Ecto neural progenitor cell (in vitro differentiated cells): ENCODE measurements around the gene SGPL1.

Source experiments
- DNase-seq: peaks from one replicate; pipeline ENCODE4 v3.0.0-alpha.2; 2018; ENCODE audit warnings: low spot score

The SGPL1 gene

DNA sequence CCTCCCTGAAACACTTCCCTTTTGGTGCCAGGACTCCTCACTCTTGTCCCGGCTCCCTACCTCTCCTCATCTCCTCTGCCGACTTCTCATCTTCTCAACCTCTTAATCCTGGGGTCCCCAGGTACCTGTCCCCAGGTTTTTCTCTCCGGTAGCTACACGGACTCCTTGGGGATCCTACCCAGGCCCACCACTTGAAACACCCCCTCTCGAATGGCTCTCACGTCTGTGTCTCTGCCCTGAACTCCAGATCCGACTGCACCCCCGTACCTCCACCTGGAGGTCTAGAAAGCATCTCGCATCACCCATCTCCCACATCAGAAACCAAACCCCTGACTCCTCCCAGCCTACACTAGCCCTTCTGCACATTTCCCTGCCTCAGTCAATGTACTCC, 35.4 kb upstream of the SGPL1 start:
- no peak for DNase-seq

GRCh38 chr10:70780772-70781171, 35.0 kb upstream of the SGPL1 start:
- no peak for DNase-seq

DNA sequence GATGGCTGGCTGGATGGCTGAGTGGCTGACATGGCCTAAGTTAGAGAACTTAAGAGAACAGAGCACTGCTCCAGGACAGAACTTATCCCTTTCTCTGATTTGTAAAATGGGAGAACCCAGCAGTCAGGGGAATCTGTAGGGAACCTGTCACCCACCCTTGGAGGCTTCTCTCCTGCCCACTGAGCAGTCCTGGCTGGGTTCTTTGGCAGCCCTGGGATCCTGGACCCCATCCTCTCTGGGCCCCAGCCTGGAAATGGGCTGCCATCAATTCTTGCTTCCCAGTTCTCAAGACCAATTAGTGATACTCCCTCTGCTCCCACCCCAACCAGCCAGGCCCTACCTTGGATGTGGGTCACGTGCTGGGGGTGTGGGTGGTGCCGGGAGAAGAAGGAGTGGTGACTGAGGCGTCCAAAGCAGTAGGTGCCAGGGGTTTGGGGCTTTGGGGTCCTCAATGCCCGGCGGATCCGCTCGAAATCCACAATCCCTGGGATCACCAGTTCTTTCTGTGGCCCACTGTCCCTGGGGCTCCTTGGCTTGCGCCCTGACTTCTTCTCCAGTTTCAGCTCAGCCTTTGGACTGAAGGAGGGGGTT, 34.2 kb upstream of the SGPL1 start:
- no peak for DNase-seq

GRCh38 chr10:70782086-70782745, 33.5 kb upstream of the SGPL1 start:
- peak; percentile 38 for DNase-seq

GRCh38 chr10:70782746-70783680, 32.7 kb upstream of the SGPL1 start:
- no peak for DNase-seq

- no peak for DNase-seq
Measured at GRCh38 chr10:70784016-70784415, 31.7 kb upstream of the SGPL1 start.

- no peak for DNase-seq
Measured at GRCh38 chr10:70784471-70784870, 31.3 kb upstream of the SGPL1 start.

GRCh38 chr10:70785190-70785589, 30.6 kb upstream of the SGPL1 start, which contains the start of gene TBATA:
TBATA (minus strand) TSS chr10:70785377; CDS start chr10:70783379, 1,998 bp downstream.
- no peak for DNase-seq

DNA sequence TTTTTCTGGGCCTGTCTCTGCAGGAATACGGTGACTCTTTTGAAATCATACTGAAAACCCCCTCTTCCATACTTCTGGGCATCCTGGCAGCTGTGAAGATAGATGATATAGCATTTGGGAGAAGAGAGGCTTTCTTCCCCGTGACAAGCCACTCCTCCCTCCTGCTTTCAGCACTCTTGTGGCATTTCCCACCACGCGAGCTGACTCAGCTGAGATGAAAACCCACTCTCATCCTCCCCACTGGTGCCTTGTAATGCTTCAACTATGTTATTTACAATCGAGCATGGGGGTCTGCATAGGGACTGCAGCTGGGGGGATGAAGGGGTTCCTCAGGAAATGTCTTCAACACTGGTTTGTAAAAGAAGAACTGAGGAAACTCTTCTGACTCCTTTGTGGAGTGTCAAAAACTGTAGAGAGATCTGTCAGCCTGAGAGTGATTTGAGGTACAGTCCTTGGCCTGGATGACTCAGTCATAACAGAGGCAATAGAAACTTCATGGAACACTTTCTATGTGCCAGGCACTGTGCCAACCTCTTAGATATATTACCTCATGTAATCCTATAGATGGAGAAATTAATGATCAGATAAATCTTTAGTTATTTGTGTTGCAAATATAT, 28.8 kb upstream of the SGPL1 start:
- peak; percentile 21 for DNase-seq

- DNase-seq: peak; percentile 4
Measured at GRCh38 chr10:70791386-70792039, 24.2 kb upstream of the SGPL1 start.

- DNase-seq: no peak
Measured at GRCh38 chr10:70795613-70796012, 20.1 kb upstream of the SGPL1 start.

GRCh38 chr10:70797840-70798239, 17.9 kb upstream of the SGPL1 start:
- peak; percentile 43 for DNase-seq

DNA sequence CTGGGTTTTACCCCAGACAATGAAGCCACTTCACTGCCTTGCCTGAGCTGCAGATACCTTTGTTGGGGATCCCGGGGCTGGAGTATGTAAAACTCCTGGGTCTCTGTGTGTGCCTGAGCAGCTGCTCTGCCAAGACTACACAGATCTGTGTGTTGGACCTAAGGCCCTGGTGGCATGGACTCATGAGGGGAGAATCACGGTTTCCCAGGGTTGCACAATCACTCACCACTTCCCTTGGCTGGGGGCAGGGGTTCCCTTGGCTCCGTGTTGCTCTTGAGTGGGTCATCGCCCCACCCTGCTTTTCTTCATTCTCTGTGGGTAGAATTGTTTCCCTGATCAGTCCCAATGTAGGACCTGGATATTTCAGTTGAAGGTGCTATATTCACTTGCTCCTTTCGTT, 16.6 kb upstream of the SGPL1 start:
- peak; percentile 18 for DNase-seq

- DNase-seq: no peak
Measured at GRCh38 chr10:70801854-70802253, 13.9 kb upstream of the SGPL1 start.

DNA sequence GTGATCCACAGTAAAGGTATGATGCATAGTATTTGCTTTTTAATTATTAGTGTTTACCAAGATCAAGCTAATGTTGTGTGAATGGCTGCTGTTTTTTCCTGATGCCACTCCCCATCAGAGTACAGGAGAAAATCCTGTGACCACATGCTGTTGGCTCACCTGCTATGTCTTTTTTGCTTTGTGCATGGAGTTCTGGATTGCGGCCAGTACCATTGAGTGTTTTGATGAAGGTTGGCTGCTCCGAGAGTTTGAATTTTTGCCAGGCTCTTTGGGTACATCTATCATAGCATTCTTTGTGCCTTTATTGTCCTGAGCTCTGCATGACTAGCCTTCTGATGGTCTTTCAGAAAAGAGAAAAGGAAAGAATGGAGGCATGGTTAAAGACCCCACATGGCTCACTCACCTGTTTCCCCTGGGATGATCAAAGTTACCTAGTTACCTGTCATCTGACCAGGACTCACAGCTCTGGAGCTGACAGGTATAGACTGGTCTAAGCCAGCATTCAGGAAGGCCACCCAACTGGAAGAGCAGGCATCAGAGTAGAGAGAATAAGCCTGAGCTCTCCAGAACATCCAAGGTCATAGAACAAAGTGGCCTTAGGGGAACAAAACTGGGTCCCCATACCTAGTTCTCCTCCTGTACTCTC, 11.8 kb upstream of the SGPL1 start:
- peak; percentile 12 for DNase-seq

- DNase-seq: no peak
Measured at GRCh38 chr10:70804421-70804808, 11.3 kb upstream of the SGPL1 start.

- no peak for DNase-seq
Measured at GRCh38 chr10:70805619-70806215, 10.0 kb upstream of the SGPL1 start.

GRCh38 chr10:70806841-70807240, 8.9 kb upstream of the SGPL1 start:
- no peak for DNase-seq

DNA sequence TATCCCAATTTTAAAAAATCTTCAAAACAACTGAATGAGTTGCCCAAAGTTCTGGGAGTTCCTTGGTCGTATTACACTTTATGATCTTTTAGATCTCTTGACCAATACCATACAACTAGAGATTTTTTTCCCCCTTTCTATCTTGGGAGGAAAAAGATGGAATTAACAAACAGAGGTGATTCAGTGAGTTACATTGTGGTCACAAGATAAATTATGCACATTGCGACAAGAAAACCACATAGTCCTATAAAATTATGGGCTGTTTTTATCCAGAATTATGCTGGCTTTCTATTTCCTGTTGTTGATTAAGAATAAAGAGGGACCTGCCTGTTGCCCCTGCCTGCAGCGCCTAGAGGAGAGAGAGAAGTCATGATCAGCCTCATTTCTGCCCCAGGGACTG, 8.2 kb upstream of the SGPL1 start:
- DNase-seq: no peak

- no peak for DNase-seq
Measured at GRCh38 chr10:70809011-70809611, 6.6 kb upstream of the SGPL1 start.

DNA sequence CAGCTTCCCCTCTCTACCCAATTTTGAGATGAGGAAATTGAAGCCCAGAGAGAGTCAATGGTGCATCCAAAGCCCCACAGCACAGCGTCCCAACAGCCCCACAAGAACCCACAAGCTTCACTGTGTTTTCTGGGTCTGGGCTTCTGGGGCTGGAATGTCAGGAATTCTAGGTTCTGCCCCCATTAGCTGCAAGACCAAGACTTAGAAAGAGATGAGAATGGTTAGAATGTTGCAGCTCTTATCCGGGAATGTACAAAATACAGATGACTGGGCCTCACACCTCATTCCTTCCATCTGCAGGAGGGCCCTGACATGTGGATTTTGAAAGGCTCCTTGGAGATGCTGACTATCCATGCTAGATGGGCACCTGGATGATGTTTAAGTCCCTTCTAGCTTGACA, 6.0 kb upstream of the SGPL1 start:
- no peak for DNase-seq
